Loucy (cell line): ENCODE data around the gene BZW2.

Experiments
- EZH2phosphoT487 ChIP-seq: fragments of 200-600 bp; IDR thresholded peaks from 2 replicates; pipeline ENCODE4 v1.6.1; 2018; ENCODE audit warnings: antibody characterized with exemption, mild to moderate bottlenecking, moderate library complexity, borderline replicate concordance
- TF ChIP-seq, protein P1 (sequence below): fragments of 200-600 bp; sonication (generic); conservative IDR thresholded peaks from 2 replicates; pipeline ENCODE4 v1.5.1; 2014; ENCODE audit warnings: mild to moderate bottlenecking, antibody characterized with exemption, low read length

DNA sequence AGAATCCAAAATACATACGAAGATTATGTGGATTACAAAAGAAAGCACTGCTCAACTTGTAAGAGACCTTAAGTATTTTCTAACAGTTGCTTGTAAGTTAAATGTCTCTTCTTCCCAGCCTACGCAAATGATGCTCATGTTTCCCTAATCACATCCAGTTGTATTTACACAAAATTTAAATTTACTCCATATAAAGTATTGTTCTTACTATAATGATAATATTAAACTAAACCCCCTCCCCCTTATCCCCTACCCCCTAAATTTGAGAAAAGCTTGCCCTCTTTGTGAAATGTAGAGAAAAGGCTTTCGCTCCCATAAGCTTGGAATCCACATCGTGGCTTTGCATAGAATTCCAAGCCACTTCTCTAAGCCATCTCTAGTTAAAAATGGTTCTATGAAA, 29.9 kb upstream of the BZW2 start:
- TF ChIP-seq, protein P1, sequence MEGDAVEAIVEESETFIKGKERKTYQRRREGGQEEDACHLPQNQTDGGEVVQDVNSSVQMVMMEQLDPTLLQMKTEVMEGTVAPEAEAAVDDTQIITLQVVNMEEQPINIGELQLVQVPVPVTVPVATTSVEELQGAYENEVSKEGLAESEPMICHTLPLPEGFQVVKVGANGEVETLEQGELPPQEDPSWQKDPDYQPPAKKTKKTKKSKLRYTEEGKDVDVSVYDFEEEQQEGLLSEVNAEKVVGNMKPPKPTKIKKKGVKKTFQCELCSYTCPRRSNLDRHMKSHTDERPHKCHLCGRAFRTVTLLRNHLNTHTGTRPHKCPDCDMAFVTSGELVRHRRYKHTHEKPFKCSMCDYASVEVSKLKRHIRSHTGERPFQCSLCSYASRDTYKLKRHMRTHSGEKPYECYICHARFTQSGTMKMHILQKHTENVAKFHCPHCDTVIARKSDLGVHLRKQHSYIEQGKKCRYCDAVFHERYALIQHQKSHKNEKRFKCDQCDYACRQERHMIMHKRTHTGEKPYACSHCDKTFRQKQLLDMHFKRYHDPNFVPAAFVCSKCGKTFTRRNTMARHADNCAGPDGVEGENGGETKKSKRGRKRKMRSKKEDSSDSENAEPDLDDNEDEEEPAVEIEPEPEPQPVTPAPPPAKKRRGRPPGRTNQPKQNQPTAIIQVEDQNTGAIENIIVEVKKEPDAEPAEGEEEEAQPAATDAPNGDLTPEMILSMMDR = no peak
- TF ChIP-seq EZH2phosphoT487 = no peak
